Loucy (cell line): Measurements from ENCODE around the gene UBL7.

Experiments used
- H2AFZ ChIP-seq: fragments of 200-600 bp; sonication (generic); 2 replicates; pipeline ENCODE4 v1.6.0; 2016; ENCODE audit warnings: antibody characterized with exemption, mild to moderate bottlenecking, low read length, moderate library complexity
- H3F3A ChIP-seq: fragments of 200-600 bp; 2 replicates; pipeline ENCODE4 v1.6.0; 2016; ENCODE audit warnings: antibody characterized with exemption, low read depth, mild to moderate bottlenecking
- H3K27me3 ChIP-seq: fragments of 200-600 bp; sonication (generic); 2 replicates; pipeline ENCODE4 v1.6.1; 2014; ENCODE audit warnings: low read length, mild to moderate bottlenecking; ENCODE audit not compliant: insufficient read depth, poor library complexity, severe bottlenecking
- H3K36me3 ChIP-seq: fragments of 200-600 bp; sonication (generic); 2 replicates; pipeline ENCODE4 v1.6.1; 2016; ENCODE audit warnings: low read length; ENCODE audit not compliant: insufficient read depth
- H3K4me1 ChIP-seq: fragments of 200-600 bp; sonication (generic); 2 replicates; pipeline ENCODE4 v1.5.1; 2014; ENCODE audit warnings: low read length, mild to moderate bottlenecking; ENCODE audit not compliant: insufficient read depth, poor library complexity, severe bottlenecking
- H3K4me2 ChIP-seq: fragments of 200-600 bp; sonication (generic); 2 replicates; pipeline ENCODE4 v1.6.0; 2014; ENCODE audit warnings: antibody characterized with exemption, low read length, low read depth, mild to moderate bottlenecking; ENCODE audit not compliant: poor library complexity, severe bottlenecking
- H3K4me3 ChIP-seq: fragments of 200-600 bp; sonication (generic); 2 replicates; pipeline ENCODE4 v1.5.1; 2014; ENCODE audit warnings: low read length, mild to moderate bottlenecking, mixed read lengths; ENCODE audit not compliant: poor library complexity, severe bottlenecking
- H3K79me2 ChIP-seq: fragments of 200-600 bp; sonication (generic); 2 replicates; pipeline ENCODE4 v1.6.1; 2014; ENCODE audit warnings: low read length; ENCODE audit not compliant: insufficient read depth
- H3K9ac ChIP-seq: fragments of 200-600 bp; sonication (generic); 2 replicates; pipeline ENCODE4 v1.6.0; 2014; ENCODE audit warnings: mild to moderate bottlenecking, low read depth, low read length, moderate library complexity; ENCODE audit not compliant: poor library complexity, severe bottlenecking
- H3K9me2 ChIP-seq: fragments of 200-600 bp; sonication (generic); replicated peaks from 2 replicates; pipeline ENCODE4 v1.6.1; 2016; ENCODE audit warnings: low read depth, low read length, mixed read lengths
- H3K9me3 ChIP-seq: fragments of 200-600 bp; sonication (generic); 2 replicates; pipeline ENCODE4 v1.6.1; 2014; ENCODE audit warnings: mild to moderate bottlenecking, antibody characterized with exemption, low read length, low read depth; ENCODE audit not compliant: insufficient read depth
- H4K20me1 ChIP-seq: fragments of 200-600 bp; sonication (generic); 2 replicates; pipeline ENCODE4 v1.6.0; 2014; ENCODE audit warnings: antibody characterized with exemption, low read length, mild to moderate bottlenecking; ENCODE audit not compliant: insufficient read depth, poor library complexity, severe bottlenecking
- CTCF ChIP-seq: fragments of 200-600 bp; sonication (generic); conservative IDR thresholded peaks from 2 replicates; pipeline ENCODE4 v1.5.1; 2014; ENCODE audit warnings: mild to moderate bottlenecking, antibody characterized with exemption, low read length
- EZH2phosphoT487 ChIP-seq: fragments of 200-600 bp; IDR thresholded peaks from 2 replicates; pipeline ENCODE4 v1.6.1; 2018; ENCODE audit warnings: antibody characterized with exemption, mild to moderate bottlenecking, moderate library complexity, borderline replicate concordance

The UBL7 gene

GRCh38 chr15:74397239-74398068 lies 63.5 kb downstream of the UBL7 start:
- Histone ChIP-seq H3K4me3 (no peak overlapping the region), H2AFZ (no peak overlapping the region), H3K9ac (peak overlapping the region; percentile 68), H4K20me1 (no peaks in the 10 kb centered on the region), H3K79me2 (no peaks in the 10 kb centered on the region), H3K36me3 (no peaks in the 10 kb centered on the region), H3F3A (no peaks in the 10 kb centered on the region), H3K4me1 (peaks cover 67% of the 10 kb centered on the region), H3K27me3 (no peaks in the 10 kb centered on the region), H3K9me2 (no peaks in the 10 kb centered on the region), H3K4me2 (peak overlapping the region; percentile 53), H3K9me3 (no peaks in the 10 kb centered on the region)
- TF ChIP-seq CTCF (no peak), EZH2phosphoT487 (no peak)

- Histone ChIP-seq H4K20me1 (no peaks in the 10 kb centered on the region), H3F3A (no peaks in the 10 kb centered on the region), H3K27me3 (no peaks in the 10 kb centered on the region), H3K79me2 (no peaks in the 10 kb centered on the region), H3K9me2 (no peaks in the 10 kb centered on the region), H3K4me3 (peak overlapping the region; percentile 30), H3K9me3 (no peaks in the 10 kb centered on the region), H3K36me3 (no peaks in the 10 kb centered on the region), H3K9ac (peak overlapping the region; percentile 68), H3K4me2 (peak overlapping the region; percentile 53), H2AFZ (peak overlapping the region; percentile 63; the same call in 1 of the 2 replicates), H3K4me1 (peaks cover 67% of the 10 kb centered on the region)
- TF ChIP-seq EZH2phosphoT487, result no peak
- no peak for TF ChIP-seq CTCF
Observed at GRCh38 chr15:74396445-74397238, 64.3 kb downstream of the UBL7 start.

- H2AFZ ChIP-seq, result peak overlapping the region; percentile 63; the same call in 1 of the 2 replicates
- H3K4me2 ChIP-seq, result peak overlapping the region; percentile 53
- no peaks in the 10 kb centered on the region for H3K27me3 ChIP-seq
- H4K20me1 ChIP-seq, result no peaks in the 10 kb centered on the region
- H3K9ac ChIP-seq, result peak overlapping the region; percentile 68
- H3K9me2 ChIP-seq, result no peaks in the 10 kb centered on the region
- H3K9me3 ChIP-seq, result no peaks in the 10 kb centered on the region
- no peak for TF ChIP-seq CTCF
- no peak for TF ChIP-seq EZH2phosphoT487
- no peaks in the 10 kb centered on the region for H3F3A ChIP-seq
- H3K36me3 ChIP-seq, result no peaks in the 10 kb centered on the region
- no peaks in the 10 kb centered on the region for H3K79me2 ChIP-seq
- H3K4me1 ChIP-seq, result peaks cover 67% of the 10 kb centered on the region
- H3K4me3 ChIP-seq, result no peak overlapping the region
Observed at GRCh38 chr15:74396146-74396438, 64.9 kb downstream of the UBL7 start.
